DMS79 (cell line): Measurements from ENCODE around the gene TMEM17.

Source experiments
- DNase-seq: peaks from one replicate; lab custom pipeline; 2025; lab: John Stamatoyannopoulos, UW

Gene TMEM17

GRCh38 chr2:62511636-62512035 is 5.6 kb upstream of the TMEM17 start:
- no peak for DNase-seq

- peak; percentile 56 for DNase-seq
These were observed 391 bp upstream of the TMEM17 start for GRCh38 chr2:62506421-62506750.

- peak; percentile 54 for DNase-seq
These were observed 766 bp downstream of the TMEM17 start for GRCh38 chr2:62505109-62505749.

GRCh38 chr2:62504657-62505056 is 1.3 kb downstream of the TMEM17 start:
- DNase-seq = no peak

GRCh38 chr2:62501794-62502500 is 4.0 kb downstream of the TMEM17 start:
- peak; percentile 6 for DNase-seq

- DNase-seq = no peak
These were observed 4.9 kb downstream of the TMEM17 start for GRCh38 chr2:62501069-62501468.

GRCh38 chr2:62499430-62500060 is 6.5 kb downstream of the TMEM17 start:
- DNase-seq = no peak

GRCh38 chr2:62498739-62499138 is 7.3 kb downstream of the TMEM17 start:
- DNase-seq = no peak

GRCh38 chr2:62495761-62496160 is 10.2 kb downstream of the TMEM17 start:
- DNase-seq = no peak

- DNase-seq = no peak
These were observed 13.9 kb downstream of the TMEM17 start for GRCh38 chr2:62492048-62492447.

GRCh38 chr2:62489702-62490101 is 16.3 kb downstream of the TMEM17 start:
- DNase-seq = no peak

- DNase-seq = no peak
These were observed 16.8 kb downstream of the TMEM17 start for GRCh38 chr2:62489162-62489561.

- DNase-seq = no peak
These were observed 19.6 kb downstream of the TMEM17 start for GRCh38 chr2:62486439-62486765.

GRCh38 chr2:62485761-62486438 is 20.1 kb downstream of the TMEM17 start:
- no peak for DNase-seq

GRCh38 chr2:62482558-62483352 is 23.2 kb downstream of the TMEM17 start:
- DNase-seq = no peak

- DNase-seq = no peak
These were observed 26.1 kb downstream of the TMEM17 start for GRCh38 chr2:62479917-62480316.

GRCh38 chr2:62478093-62478580 is 27.9 kb downstream of the TMEM17 start:
- DNase-seq = no peak

- DNase-seq = no peak
These were observed 28.4 kb downstream of the TMEM17 start for GRCh38 chr2:62477573-62477972.

GRCh38 chr2:62475172-62476011 is 30.6 kb downstream of the TMEM17 start:
- peak; percentile 54 for DNase-seq

- DNase-seq = no peak
These were observed 31.8 kb downstream of the TMEM17 start for GRCh38 chr2:62474176-62474575.

- no peak for DNase-seq
These were observed 32.7 kb downstream of the TMEM17 start for GRCh38 chr2:62473246-62473827.
